COR-L47 (cell line): Measurements from ENCODE around the gene ZNF710.
A peak's percentile ranks its signal among the peaks of the same experiment; 100 is the strongest.

ENCODE experiments used
- DNase-seq: peaks from one replicate; lab custom pipeline; 2025; lab: John Stamatoyannopoulos, UW

ZNF710 gene

DNA sequence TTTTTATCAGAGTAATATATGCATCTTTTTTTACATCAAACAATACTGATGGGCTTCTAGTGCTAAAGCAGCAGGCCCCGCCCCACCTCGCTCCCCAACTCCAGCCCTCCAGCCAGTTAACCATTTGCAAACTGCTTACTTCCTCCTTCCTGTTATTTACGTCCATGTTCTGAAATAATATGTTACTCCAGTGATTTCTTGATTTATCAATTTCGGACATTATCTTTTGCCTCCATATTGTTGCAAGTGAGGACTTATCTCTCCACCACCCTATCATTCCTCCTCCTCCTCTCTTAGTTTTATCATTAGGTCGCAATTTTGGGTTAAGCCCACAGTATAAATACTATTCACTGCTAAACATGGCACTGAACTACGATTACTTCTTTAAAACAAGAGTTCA, 39.5 kb downstream of the ZNF710 start:
- no peak for DNase-seq

DNA sequence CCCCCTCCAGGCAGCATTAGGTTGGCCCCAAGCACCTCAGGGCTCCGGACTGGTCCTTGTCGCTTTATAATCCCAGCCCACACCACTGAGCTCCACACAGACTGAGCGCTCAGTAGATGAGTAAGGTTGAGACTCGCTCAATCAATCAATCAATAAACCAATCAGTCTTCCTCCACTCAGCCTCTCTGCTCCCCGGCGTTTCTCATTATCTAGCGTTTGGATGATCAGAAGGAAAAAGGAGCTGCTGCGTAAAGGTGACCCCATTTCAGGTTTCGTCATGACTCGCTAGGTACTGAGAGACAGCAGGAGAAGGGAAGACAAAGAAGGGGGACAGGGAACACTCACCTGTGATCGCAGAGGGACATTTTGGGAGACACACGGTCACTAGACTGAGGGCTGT, 41.2 kb downstream of the ZNF710 start:
- no peak for DNase-seq

DNA sequence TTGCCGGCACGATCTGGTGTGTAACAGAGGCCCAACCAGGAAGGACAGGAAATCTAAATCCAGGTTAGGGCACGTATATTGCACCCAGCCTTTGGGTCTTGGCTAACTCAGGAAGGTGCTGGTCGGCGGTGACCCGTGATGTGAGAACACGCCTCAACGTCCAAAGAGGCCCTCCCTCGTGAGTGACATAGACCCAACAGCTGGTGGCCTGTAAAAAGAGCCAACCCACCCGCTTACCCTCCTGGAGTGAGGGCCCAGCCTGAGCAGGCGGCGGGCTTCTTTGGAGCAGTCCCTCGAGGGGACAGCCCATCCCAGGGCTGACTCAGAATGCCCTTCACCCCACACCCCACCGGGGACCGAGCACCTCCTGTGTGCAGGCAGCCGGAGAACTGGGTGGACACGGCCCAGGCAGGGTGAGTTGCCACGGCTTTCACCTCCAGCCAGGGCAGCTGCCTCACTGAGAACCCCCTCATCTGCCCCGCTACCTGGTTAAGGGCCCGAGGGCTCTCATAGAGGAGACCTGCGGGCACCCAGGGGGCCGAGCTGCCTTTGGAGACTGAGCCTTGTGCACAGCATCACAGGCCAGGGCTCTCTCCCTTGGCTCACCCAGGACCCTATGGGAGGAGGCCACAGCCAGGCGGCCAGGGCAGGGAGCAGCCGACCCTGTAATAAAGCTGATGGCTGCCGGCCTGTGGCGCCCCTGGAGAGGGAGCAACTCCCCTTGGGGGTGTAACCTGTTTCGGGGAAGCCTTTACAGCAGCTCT, 41.8 kb downstream of the ZNF710 start:
- DNase-seq: no peak

DNA sequence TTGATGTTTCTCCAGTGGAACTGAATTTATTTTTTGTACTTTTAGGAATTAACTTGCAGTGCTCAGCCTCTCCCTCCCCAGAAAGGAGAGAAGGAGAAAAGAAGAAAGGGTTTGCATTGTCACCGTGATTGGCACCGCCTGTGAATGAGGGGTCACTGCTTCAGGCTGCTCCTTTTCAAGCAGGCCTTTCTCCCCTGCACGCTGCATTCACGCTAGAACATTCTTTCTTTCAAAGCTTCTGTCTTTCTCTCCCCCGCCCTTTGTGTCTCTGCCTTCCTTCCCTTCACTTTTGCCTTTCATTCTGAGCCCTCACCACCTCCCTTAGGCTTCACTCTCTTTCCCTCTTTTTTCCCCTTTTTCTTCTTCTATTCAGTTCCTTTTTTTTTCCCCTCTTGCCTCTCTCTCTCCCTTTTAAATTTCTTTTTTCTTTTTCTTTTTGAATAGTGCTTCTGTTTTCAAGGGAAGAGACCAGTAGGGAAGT, 42.4 kb downstream of the ZNF710 start:
- no peak for DNase-seq

DNA sequence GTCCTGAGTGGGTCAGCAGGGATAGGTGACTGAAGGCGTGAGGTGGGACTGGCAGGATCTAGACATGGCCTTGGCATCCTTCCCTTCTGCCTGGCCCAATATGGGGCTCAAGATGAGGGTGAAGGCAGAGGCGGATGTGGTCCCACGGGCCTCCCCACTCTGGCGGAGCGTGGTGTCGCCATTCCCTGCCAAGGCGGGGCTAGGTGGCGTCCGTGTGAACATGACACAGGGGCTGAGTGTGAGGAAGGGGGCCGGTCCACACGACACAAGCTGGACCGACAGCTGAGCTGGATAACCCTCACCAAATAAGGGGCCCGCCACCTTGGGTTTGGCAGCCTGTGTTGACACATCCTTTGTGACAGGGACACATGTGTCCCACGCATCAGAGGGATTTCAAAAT, 43.1 kb downstream of the ZNF710 start:
- no peak for DNase-seq

DNA sequence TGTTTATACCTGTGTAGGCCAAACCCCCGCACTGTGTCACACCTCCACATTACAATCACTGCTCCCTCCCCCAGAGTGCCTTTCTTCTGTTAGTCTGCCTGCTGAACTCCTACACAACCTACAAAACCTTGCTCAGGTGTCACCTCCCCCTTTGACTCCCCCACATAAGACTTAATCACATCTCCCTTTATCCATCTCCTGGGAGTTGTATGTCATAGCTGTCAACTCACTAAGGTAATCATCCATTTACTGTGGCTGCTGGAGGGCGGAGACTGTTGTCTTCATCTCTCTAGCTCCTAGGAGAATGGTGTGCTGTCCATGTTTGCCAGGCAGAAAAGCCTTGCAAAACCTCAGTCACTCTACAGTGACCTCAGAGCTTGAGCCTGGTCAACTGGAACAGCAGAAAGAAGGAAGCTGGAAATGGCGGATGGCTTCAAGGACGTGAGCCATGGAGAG, 43.8 kb downstream of the ZNF710 start:
- DNase-seq: no peak

DNA sequence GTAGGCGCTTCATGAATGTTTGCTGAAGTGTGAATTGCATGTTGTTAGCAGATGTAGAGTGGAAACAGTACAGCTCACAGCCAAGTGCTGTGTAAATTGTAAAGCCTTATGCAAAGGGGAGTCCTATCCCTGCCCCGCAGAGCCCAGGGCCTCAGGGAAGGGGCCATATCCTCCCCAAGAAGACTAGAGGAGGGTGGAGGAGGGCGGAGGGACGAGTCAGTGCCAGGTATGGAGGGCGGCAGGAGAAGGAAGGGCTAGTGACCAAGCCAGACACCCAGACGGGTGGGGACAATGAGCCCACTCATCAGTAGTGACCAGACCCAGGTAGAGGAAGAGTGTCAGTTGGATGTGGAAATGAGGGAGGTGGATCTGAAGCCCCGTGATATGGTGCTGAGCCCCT, 45.2 kb downstream of the ZNF710 start:
- no peak for DNase-seq

DNA sequence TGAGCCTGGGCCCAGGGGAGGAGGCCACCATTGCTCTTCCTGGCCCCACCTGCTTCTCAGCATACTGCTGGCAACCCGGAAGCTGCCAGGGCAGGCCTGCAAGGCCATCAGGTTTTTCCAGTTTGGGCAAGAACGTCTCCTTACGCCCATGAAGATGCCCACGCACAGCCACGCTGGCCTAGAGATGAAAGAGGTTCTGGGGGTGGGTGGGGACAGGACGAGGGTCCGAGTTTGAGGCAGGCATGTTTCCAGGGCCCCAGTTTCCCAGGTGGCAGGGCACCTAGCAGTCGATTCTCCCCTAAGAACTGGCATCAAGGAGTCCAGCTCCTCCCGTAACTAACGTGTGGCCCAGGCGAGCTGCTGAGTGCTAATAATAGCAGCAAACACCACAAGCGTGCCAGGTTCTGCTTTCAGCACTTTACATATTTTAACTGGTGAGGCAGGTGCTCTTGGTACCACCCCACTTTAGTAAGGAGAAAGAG, 45.8 kb downstream of the ZNF710 start:
- no peak for DNase-seq

DNA sequence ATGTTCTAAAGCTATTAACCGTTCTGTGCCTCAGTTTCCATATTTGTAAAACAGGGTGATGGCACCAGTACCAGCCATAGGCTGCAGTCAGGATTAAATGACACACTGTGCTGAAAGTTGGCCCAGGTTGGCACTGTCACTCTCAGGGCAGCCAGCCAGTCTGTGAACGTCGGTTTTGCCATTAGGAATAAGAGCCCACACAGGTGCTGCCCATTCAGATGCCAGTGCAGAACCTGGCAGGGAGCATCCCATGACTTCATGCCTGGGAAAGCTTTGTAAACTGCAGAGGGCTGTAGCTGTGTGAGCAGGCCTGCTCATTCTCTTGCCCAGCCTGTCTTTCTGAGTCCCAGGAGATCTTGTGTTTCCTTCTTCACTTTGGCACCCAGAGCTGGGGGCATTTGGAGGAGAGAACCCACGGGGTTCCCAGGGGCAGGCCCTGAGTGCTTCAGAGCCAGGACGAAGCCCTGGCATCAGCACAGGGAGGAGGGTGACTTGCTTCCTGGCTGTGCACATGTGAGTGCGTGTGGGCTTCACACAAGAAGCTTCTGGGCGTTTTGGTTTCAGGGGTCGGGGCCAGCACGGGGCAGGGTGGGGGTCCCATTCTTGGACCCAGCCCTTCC, 46.9 kb downstream of the ZNF710 start:
- DNase-seq: no peak

DNA sequence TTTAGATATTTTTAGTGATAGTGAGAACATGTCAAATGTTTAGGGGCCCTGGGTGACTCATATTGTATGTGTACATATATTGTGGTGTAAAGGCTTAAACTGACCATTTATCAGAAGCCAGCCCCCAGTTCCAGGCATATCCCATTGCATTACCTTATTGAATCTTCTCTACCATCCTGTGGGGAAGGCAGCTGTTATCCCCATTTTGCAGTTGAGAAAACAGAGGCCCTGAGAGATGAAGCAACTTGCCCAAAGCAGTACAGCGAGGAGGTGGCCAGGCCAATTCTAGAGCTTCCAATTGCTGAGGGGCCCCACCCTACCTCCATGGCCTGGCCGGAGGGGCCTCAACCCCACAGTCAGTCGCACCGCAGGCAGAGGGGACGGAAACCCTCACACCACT, 47.9 kb downstream of the ZNF710 start:
- no peak for DNase-seq

DNA sequence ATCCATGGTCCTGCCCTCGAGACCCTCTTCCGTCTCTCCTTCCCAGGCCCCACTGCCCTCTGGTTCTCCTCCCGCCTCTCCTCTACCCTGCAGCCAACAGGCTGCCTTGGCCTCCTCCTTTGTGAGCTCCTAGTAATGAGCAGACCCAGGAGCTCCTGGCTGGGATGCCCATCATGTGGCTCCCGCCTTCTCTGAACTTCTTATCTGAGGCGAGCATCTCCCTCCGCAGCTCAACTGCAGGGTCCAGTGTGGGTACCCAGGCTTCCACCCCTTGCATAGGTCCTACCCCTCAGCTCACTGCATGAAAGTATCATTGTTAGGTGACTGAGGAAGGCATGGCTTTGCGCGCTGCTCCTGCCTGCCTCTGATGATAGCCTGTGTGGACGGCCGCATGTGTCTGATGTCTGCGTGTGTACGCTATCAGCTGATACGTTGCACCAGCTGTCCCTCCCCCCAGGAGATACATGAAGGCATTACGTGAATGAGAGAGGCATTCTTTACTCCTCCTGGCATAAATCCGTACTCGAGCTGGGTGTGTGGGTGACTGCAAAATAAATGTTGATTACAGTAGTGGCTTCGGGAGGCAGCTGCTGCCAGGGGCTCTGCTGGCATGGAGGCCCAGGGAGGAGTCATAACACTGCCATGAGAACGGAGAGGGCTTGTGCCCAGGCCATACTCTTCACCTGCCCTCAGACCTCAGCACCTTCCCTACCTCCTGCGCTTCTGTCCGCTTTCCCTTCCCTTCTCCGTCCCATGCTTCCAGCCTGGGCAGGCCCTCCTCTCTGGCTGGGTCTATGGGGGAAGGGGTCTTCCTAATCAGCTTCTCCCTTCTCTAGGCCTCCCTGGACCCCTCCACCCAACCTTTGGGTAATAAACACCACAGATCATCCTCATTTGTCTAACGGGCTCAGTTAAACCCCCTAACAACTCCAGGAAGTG, 48.8 kb downstream of the ZNF710 start:
- no peak for DNase-seq

DNA sequence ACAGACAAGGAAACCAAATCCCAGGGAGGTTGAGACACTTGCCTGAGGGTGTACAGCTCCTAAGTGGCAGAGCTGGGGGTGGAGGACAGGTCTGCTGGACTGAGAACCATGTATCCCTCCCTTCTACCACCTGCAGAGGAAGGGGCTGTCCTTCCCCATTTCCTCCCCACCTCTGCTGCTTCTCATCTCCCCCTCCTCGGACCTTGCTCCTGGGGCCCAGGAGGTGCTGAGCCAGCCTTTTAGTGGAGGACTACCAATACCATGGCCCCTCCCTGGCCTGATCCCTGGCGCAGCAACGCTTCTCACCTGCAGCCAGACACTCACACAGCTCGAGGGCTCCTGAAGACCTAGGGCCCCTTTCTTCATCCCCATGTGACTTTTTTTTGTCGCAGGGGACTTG, 50.8 kb downstream of the ZNF710 start:
- DNase-seq: no peak

DNA sequence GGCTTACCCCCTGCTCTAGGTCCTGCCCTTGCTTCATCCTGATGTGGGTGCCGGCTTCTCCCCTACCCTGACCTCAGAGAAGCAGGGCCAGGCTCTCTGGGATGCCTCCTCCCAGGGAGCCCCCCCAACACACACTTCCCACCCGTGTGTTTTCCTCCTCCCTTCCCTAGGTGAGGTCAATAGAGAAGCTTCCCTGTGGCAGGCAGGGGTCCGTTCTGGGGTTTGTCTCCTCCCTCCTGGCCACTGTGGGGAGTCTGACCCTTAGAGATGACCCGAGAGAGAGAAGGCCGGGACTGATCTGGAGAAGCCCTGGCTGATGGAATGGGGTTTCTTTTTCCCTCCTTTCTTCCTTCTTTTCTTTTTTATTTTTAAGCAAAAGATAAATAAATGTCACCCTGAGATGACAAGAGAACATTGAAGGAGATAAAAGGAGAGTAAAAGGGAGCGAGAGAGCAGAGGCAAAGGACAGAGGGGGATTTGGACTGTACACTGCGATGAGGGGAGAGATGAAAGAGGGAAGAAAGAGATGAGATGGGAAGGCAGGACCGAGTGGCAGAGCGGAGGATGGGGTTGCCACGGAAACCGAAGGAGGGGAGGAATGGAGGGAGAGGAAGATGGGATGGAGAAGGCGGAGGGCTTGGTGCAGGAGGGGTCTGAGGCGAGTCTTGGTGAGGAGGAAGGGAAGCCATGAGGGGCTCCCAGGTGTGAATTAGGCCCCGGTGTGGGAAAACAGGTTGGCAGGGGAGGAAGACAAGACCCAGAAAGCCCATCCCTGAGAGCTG, 52.8 kb downstream of the ZNF710 start:
- DNase-seq: no peak

DNA sequence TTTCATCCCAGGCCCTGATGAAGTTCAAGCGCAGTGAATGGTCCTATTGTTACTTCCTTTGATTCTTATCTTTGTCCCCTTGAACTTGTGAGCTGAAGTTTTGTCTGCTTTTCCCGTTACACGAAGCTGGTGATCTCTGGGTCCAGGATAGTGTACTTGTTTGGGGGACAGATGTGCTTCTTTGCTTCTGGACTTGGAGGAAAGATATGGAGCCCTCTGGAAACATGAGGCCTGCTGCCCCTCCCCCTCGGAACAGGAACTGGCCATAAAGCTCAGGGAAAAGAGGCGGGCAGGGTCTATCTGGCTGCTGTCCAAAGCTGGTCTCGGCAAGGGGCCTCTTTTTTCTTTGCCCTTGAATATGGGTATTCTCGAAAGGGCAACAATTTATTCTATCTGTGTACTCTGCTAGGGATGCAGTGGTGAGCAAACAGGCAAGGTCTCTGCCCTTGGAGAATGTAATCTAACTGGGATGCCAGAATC, 53.5 kb downstream of the ZNF710 start:
- peak; percentile 83 for DNase-seq

DNA sequence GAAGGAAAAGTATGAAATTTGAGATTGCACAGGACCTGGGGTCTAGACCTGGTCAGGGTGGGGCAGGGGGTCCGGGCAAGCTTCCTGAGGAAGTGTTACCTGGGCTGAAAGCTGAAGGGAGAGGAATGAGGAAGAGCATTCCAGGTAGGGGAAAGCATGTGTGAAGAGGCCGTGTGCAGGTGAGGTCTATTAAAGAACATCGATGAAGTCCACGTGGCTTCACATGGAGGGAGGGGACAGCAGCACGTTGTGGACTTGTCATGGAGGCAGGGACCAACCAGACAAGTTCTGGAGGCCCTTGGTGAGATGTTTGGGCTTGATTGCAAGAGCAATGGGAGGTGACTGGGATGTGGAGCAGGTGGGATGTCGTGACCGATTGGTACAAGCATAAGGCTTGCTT, 54.1 kb downstream of the ZNF710 start:
- DNase-seq: no peak

DNA sequence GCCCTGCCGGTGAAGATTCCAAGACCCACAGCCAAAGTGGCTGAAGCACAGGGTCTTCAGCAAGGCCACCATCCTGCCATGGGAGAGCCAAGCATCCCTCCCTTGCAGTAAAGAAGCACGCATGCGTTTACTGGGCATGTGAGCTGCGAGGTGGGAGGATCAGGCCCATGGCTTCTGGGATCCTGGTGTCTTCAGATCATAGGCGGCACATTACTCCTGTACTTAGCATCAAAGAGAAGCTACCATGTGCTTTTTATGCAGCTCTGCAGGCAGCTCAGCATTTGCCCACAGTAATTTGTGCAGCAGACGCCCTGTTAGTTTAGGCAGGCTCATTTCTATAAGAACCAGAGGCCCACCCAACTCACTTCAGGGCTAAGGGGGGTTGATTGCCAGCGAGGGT, 55.4 kb downstream of the ZNF710 start:
- no peak for DNase-seq

DNA sequence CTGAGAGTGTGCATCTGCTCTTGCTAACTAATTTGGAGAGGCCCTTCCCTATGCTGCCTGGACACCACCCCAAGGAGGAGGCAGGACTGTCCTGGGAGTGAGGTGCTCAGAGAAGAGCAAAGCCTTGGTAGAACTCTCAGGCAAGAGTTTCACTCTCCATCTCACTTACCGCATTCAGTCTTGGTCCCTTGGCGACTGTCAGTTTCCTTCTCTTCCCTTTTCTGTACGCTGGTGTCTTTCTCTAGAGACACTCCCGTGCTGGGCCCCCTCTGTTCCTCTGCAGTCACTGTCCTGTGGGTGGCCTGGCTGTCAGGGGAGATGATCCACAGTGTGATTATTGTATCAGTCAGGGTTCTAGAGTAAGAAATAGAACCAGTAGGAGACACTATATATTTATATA, 57.2 kb downstream of the ZNF710 start:
- DNase-seq: no peak

DNA sequence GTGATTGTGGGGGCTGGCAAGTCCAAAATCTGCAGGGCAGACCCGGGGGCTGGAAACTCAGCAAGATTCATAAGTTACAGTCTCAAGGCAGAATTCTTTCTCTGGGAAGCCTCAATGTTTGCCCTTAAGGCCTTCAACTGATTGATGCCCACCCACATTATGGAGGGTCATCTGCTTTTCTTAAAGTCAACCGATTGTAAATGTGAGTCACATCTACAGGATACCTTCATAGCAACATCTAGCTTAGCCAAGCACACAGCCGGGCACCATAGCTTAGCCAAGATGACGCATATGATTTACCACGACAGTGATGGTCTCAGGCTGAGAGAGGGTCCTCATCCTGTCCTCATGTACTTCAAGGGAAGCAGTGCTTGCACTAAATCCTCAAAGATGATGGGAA, 57.7 kb downstream of the ZNF710 start:
- no peak for DNase-seq

DNA sequence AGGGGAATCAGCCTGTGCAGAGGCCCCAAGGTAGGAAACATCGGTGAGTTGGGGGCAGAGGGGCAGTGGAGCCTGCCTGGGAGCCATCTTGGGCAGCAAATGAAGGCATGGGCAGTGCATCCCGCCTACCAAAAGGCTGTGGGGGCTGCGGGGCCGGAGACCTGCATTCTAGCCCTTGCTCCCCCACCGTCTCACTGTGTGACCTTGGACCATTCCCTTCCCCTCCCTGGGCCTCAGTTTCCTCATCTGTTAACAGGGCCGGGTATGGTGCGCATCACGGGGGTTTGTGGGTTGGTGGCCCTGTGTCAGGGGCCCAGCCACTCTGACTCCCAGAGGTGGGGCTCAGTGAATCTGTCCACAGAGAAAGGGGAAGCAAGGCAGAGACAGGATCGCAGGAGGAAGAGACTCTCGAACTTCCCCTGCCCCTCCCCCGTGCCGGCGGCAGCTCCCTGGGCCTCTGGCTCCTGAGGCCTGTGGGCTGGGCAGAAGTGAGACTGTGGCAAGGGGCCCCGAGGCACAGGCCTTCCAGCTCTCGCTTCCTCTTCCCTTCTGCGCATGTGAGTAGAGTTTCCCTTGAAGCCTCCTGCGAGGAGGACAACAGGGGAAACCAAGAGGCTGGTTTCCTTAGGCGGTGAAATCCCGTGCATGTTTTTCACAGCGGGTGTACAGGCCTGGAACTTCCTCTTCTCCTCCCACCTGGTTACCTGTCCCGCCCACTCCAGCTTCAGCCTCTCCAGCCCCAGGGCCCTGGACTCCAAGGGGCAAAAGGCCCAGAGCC, 58.3 kb downstream of the ZNF710 start:
- DNase-seq: no peak

DNA sequence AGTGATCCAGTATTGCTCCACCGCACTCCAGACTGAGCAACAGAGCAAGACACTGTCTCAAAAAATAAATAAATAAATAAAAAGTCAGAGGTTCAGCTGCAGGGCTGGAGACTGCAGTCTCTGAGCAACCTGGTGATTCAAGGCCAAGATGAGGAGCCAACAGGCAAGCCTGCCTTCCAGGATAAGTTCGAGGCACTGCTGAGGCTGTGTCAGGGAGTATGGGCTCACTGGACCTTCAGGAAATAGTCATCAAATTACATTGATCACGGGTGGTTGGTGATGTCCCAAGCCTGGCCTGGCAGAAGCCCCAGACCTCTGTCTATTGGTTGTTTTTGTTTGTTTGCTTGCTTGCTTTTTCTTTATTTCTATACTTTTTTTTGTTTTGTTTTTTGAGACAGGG, 59.7 kb downstream of the ZNF710 start:
- DNase-seq: no peak

DNA sequence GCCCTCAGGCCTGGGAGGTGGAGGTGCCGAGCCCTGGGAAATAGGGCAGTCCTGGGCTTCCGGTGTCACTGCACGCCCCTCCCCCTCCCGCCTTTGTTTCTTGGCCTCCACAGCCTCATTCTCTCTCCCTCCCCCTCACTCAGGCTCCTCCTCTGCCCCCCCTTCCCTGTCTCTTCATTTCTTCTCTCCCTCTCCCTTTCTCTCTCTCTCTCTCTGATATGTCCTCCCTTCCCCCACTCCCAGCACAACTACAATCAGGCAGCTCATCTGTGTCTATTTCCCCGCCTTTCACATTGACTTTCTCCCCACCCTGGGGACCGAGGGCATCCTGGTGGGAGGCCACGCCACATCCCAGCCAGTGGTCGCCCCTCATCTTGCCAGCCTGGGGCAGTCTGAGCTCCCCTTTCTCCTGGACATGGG, 60.9 kb downstream of the ZNF710 start:
- DNase-seq: peak; percentile 76
